NT2/D1 (cell line): Measurements from ENCODE around the gene RAB11A.

Experiments used
- SUZ12 ChIP-seq: IDR thresholded peaks from 2 replicates; pipeline ENCODE4 v1.6.1; 2011; ENCODE audit not compliant: insufficient read length, insufficient read depth; ENCODE audit errors: extremely low read depth
- YY1 ChIP-seq: IDR thresholded peaks from 2 replicates; pipeline ENCODE4 v1.6.1; 2011; ENCODE audit not compliant: insufficient read length, insufficient read depth

DNA sequence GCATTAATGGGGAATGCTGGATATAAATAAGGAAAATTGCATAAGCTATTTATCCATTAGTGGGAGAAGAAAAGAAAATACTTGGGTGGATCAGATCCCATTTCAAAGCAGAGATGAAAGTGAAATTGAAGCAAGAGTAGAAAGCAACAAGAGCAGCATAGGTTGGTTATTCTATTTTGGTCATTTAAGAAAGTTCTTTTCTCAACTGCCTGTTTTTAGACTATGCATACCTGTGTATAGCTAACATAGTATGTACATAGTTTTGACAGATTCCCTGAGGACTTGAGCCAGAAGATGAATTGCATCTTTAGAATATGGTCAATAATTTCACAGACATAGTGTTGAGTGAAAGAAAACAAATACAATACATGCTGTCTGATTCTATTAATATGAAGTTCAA is 48.2 kb upstream of the RAB11A start:
- TF ChIP-seq SUZ12, result no peak
- TF ChIP-seq YY1, result no peak
